H9 (cell line): ENCODE results near the gene STMN1. TPM values are rescaled to one million over a fixed set of nuclear protein-coding genes. Genes with fewer than 3 reads are reported as not detected.

Source experiments
- DNase-seq: peaks from one replicate; pipeline ENCODE4 v3.0.0-alpha.2; 2017
- H2AFZ ChIP-seq: one replicate; pipeline ENCODE4 v1.6.1; 2013; ENCODE audit warnings: mild to moderate bottlenecking, low read length, control low read depth, moderate library complexity
- H2AK5ac ChIP-seq: 2 replicates; pipeline ENCODE4 v1.6.1; 2013; ENCODE audit warnings: low read length, control low read depth, mixed read lengths; ENCODE audit not compliant: insufficient read length
- H2BK120ac ChIP-seq: one replicate; pipeline ENCODE4 v1.6.1; 2013; ENCODE audit warnings: low read depth, mild to moderate bottlenecking, low read length, control low read depth, inconsistent platforms; ENCODE audit not compliant: poor library complexity, severe bottlenecking
- H2BK12ac ChIP-seq: 2 replicates; pipeline ENCODE4 v1.6.1; 2013; ENCODE audit warnings: low read length, control low read depth, mixed read lengths, low read depth; ENCODE audit not compliant: insufficient read length
- H2BK15ac ChIP-seq: 2 replicates; pipeline ENCODE4 v1.6.1; 2013; ENCODE audit warnings: low read depth, low read length, control low read depth
- H2BK20ac ChIP-seq: one replicate; pipeline ENCODE4 v1.6.1; 2013; ENCODE audit warnings: low read depth, mild to moderate bottlenecking, low read length, control low read depth, inconsistent platforms; ENCODE audit not compliant: poor library complexity, severe bottlenecking
- H2BK5ac ChIP-seq: 2 replicates; pipeline ENCODE4 v1.6.1; 2013; ENCODE audit warnings: low read length, control low read depth, mixed read lengths; ENCODE audit not compliant: insufficient read length
- H3K14ac ChIP-seq: 2 replicates; pipeline ENCODE4 v1.6.1; 2013; ENCODE audit warnings: low read length, control low read depth; ENCODE audit not compliant: insufficient read depth
- H3K18ac ChIP-seq: 2 replicates; pipeline ENCODE4 v1.6.1; 2013; ENCODE audit warnings: low read depth, mild to moderate bottlenecking, mixed read lengths, low read length, control low read depth; ENCODE audit not compliant: insufficient read length
- H3K23ac ChIP-seq: 2 replicates; pipeline ENCODE4 v1.6.1; 2013; ENCODE audit warnings: low read length, control low read depth, mixed read lengths, low read depth; ENCODE audit not compliant: insufficient read length
- H3K23me2 ChIP-seq: 2 replicates; pipeline ENCODE4 v1.6.1; 2013; ENCODE audit warnings: low read depth, mild to moderate bottlenecking, mixed read lengths, low read length, control low read depth; ENCODE audit not compliant: insufficient read length, poor library complexity, severe bottlenecking
- H3K27ac ChIP-seq: 2 replicates; pipeline ENCODE4 v1.5.1; 2013; ENCODE audit warnings: low read length, control low read depth, mixed read lengths, low read depth; ENCODE audit not compliant: insufficient read length
- H3K27me3 ChIP-seq: 2 replicates; pipeline ENCODE4 v1.6.1; 2013; ENCODE audit warnings: low read length, control low read depth, inconsistent platforms; ENCODE audit not compliant: insufficient read depth
- H3K4ac ChIP-seq: 2 replicates; pipeline ENCODE4 v1.6.1; 2013; ENCODE audit warnings: low read depth, mild to moderate bottlenecking, control low read depth, inconsistent platforms, low read length, moderate library complexity
- H3K4me1 ChIP-seq: 2 replicates; pipeline ENCODE4 v1.6.1; 2013; ENCODE audit warnings: low read length, control low read depth, inconsistent platforms; ENCODE audit not compliant: insufficient read depth
- H3K4me2 ChIP-seq: 2 replicates; pipeline ENCODE4 v1.6.1; 2013; ENCODE audit warnings: low read length, control low read depth, mixed read lengths; ENCODE audit not compliant: insufficient read length, insufficient read depth
- H3K56ac ChIP-seq: 2 replicates; pipeline ENCODE4 v1.6.1; 2013; ENCODE audit warnings: low read depth, mild to moderate bottlenecking, mixed read lengths, low read length, control low read depth; ENCODE audit not compliant: insufficient read length
- H3K79me1 ChIP-seq: 2 replicates; pipeline ENCODE4 v1.6.1; 2013; ENCODE audit warnings: low read depth, mild to moderate bottlenecking, moderate library complexity, low read length, control low read depth, inconsistent platforms; ENCODE audit not compliant: insufficient read depth, poor library complexity, severe bottlenecking
- H3K79me2 ChIP-seq: 2 replicates; pipeline ENCODE4 v1.6.1; 2013; ENCODE audit warnings: low read length, control low read depth, inconsistent platforms; ENCODE audit not compliant: insufficient read depth
- H3K9ac ChIP-seq: 2 replicates; pipeline ENCODE4 v1.6.1; 2013; ENCODE audit warnings: low read length, control low read depth, mixed read lengths; ENCODE audit not compliant: insufficient read length; ENCODE audit errors: extremely low read depth
- H3K9me3 ChIP-seq: one replicate; pipeline ENCODE4 v1.6.1; 2013; ENCODE audit warnings: low read depth, low read length, inconsistent platforms; ENCODE audit not compliant: control insufficient read depth
- H3T11ph ChIP-seq: one replicate; pipeline ENCODE4 v1.6.1; 2013; ENCODE audit warnings: mild to moderate bottlenecking, low read length, control low read depth, inconsistent platforms
- H4K20me1 ChIP-seq: one replicate; pipeline ENCODE4 v1.6.1; 2013; ENCODE audit not compliant: control insufficient read depth, insufficient read length, insufficient read depth
- H4K5ac ChIP-seq: 2 replicates; pipeline ENCODE4 v1.6.1; 2013; ENCODE audit warnings: low read depth, mild to moderate bottlenecking, mixed read lengths, low read length, control low read depth; ENCODE audit not compliant: insufficient read length
- H4K8ac ChIP-seq: replicated peaks from 2 replicates; pipeline ENCODE4 v1.6.1; 2013; ENCODE audit warnings: low read length, control low read depth, mixed read lengths, low read depth; ENCODE audit not compliant: insufficient read length
- H4K91ac ChIP-seq: 2 replicates; pipeline ENCODE4 v1.6.1; 2013; ENCODE audit warnings: low read depth, mild to moderate bottlenecking, moderate library complexity, mixed read lengths, low read length, control low read depth; ENCODE audit not compliant: insufficient read length
- H3K27ac Mint-ChIP-seq, 3 experiments: 2 replicates in 2 of 3; 3 replicates in 1 of 3; pipeline ENCODE4 v1.8.0; 2020 to 2021; ENCODE audit warnings: mixed read lengths in 3 of 3, mild to moderate bottlenecking in 1 of 3, moderate library complexity in 1 of 3
- H3K27me3 Mint-ChIP-seq: 2 replicates; pipeline ENCODE4 v1.8.0; 2021; ENCODE audit warnings: low read depth, mild to moderate bottlenecking, moderate library complexity, mixed read lengths
- H3K36me3 Mint-ChIP-seq, 3 experiments: 2 replicates in 2 of 3; 3 replicates in 1 of 3; pipeline ENCODE4 v1.8.0; 2020 to 2021; ENCODE audit warnings: low read depth in 3 of 3, mixed read lengths in 3 of 3; ENCODE audit not compliant: insufficient read depth in 1 of 3
- H3K4me1 Mint-ChIP-seq, 2 experiments: 2 replicates each; pipeline ENCODE4 v1.8.0; 2020; ENCODE audit warnings: mixed read lengths in 2 of 2
- H3K4me3 Mint-ChIP-seq, 2 experiments: 2 replicates in 1 of 2; 3 replicates in 1 of 2; pipeline ENCODE4 v1.8.0; 2020 to 2021; ENCODE audit warnings: mild to moderate bottlenecking in 2 of 2, mixed read lengths in 2 of 2, moderate library complexity in 1 of 2
- H3K9me3 Mint-ChIP-seq, 2 experiments: 2 replicates in 1 of 2; 3 replicates in 1 of 2; pipeline ENCODE4 v1.8.0; 2020; ENCODE audit warnings: mild to moderate bottlenecking in 2 of 2, mixed read lengths in 2 of 2, moderate library complexity in 1 of 2
- CTCF ChIP-seq: fragments of 200-600 bp; sonication (generic); conservative IDR thresholded peaks from 3 replicates; pipeline ENCODE4 v1.8.0; 2021; ENCODE audit warnings: antibody characterized with exemption, mild to moderate bottlenecking
- WGBS: extraction: QIAGEN DNeasy Blood & Tissue Kit; methylation state at CpG from one replicate; pipeline ENCODE4 v1.1.7; 2013; ENCODE audit warnings: missing lambda C conversion rate, low lambda C conversion rate, mixed read lengths; ENCODE audit not compliant: insufficient read length; ENCODE audit errors: extremely low coverage; 5-methylcytosine and 5-hydroxymethylcytosine counted together
- total RNA-seq: library from RNA; stranded (reverse); gene quantifications from 2 replicates; pipeline ENCODE4 v1.2.1, GENCODE V29; 2021

Gene STMN1
- total RNA-seq, 1 experiment from 2014 or later: 500 TPM

DNA sequence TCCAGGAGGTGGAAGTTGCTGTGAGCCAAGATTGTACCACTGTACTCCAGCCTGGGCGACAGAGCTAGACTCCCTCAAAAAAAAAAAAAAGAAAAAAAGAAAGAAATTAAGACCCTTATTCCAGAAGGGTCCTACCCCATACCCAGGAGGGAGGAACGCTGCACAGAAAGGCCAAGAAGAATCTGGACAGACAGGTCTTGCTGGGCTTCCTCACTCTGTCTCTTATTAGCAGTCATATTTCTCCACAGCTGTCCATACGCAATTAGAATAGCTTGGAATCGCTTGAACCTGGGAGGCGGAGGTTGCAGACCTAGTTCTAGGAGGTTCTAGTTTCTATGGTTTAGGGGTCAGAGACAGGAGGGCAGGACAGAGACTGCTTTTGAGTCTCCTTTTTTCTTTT lies 27.5 kb downstream of the STMN1 start:
- no peaks in the 10 kb centered on the region for H3K79me1 ChIP-seq
- no peak overlapping the region for H2BK20ac ChIP-seq
- no peak overlapping the region for H2AFZ ChIP-seq
- no peak overlapping the region for H3K56ac ChIP-seq
- H2BK120ac ChIP-seq: no peak overlapping the region
- Mint-ChIP-seq H3K27me3 (peaks cover 37% of the 10 kb centered on the region), H3K4me3 (no peak overlapping the region), H3K4me1 (peaks cover 13% of the 10 kb centered on the region in 2 experiments), H3K27ac (no peak overlapping the region), H3K9me3 (no peaks in the 10 kb centered on the region), H3K36me3 (no peaks in the 10 kb centered on the region; a peak in 2 of 7 replicates)
- H3K4me1 ChIP-seq: no peaks in the 10 kb centered on the region; the same call in 1 of the 2 replicates
- H2BK5ac ChIP-seq: no peak overlapping the region
- no peak overlapping the region for H2BK15ac ChIP-seq
- no peak overlapping the region for H3K9ac ChIP-seq
- H3K9me3 ChIP-seq: no peaks in the 10 kb centered on the region
- WGBS: no CpG with 5 or more reads among the region's 5 CpGs
- no peak overlapping the region for H3K18ac ChIP-seq
- H4K5ac ChIP-seq: no peak overlapping the region
- H3K4me2 ChIP-seq: no peak overlapping the region
- peaks cover 7% of the 10 kb centered on the region for H3K23me2 ChIP-seq
- H4K91ac ChIP-seq: no peak overlapping the region
- no peak overlapping the region for H4K8ac ChIP-seq
- H3K27ac ChIP-seq: no peak overlapping the region
- no peak overlapping the region for H3K14ac ChIP-seq
- DNase-seq: no peak
- no peaks in the 10 kb centered on the region for H4K20me1 ChIP-seq
- TF ChIP-seq CTCF: no peak
- H3T11ph ChIP-seq: no peak overlapping the region
- no peak overlapping the region for H2AK5ac ChIP-seq
- no peak overlapping the region for H3K23ac ChIP-seq
- no peaks in the 10 kb centered on the region; the same call in 1 of the 2 replicates for H3K27me3 ChIP-seq
- no peaks in the 10 kb centered on the region for H3K79me2 ChIP-seq
- H3K4ac ChIP-seq: no peak overlapping the region
- no peak overlapping the region for H2BK12ac ChIP-seq
